DOHH2 (cell line): ENCODE results near the gene GMDS.
A peak's percentile ranks its signal among the peaks of the same experiment; 100 is the strongest.

ENCODE experiments used
- H3F3A ChIP-seq: fragments of 200-600 bp; sonication (generic), shearing (Covaris generic); 2 replicates; pipeline ENCODE4 v1.6.0; 2016; ENCODE audit warnings: antibody characterized with exemption, mild to moderate bottlenecking; ENCODE audit not compliant: control insufficient read depth, insufficient read depth
- H3K27ac ChIP-seq: fragments of 200-600 bp; sonication (generic); 2 replicates; pipeline ENCODE4 v1.5.1; 2014; ENCODE audit warnings: low read depth, mild to moderate bottlenecking, low read length, moderate library complexity
- H3K27me3 ChIP-seq: fragments of 200-600 bp; sonication (generic); 2 replicates; pipeline ENCODE4 v1.6.1; 2014; ENCODE audit warnings: mild to moderate bottlenecking, low read length, mixed read lengths; ENCODE audit not compliant: control insufficient read depth
- H3K36me3 ChIP-seq: fragments of 200-600 bp; sonication (generic); 2 replicates; pipeline ENCODE4 v1.6.1; 2014; ENCODE audit warnings: mild to moderate bottlenecking, low read length, moderate library complexity, mixed read lengths; ENCODE audit not compliant: control insufficient read depth
- H3K4me1 ChIP-seq: fragments of 200-600 bp; sonication (generic); 2 replicates; pipeline ENCODE4 v1.6.1; 2014; ENCODE audit warnings: mild to moderate bottlenecking, low read length, mixed read lengths; ENCODE audit not compliant: control insufficient read depth
- H3K4me2 ChIP-seq: fragments of 200-600 bp; sonication (generic); 2 replicates; pipeline ENCODE4 v1.6.0; 2014; ENCODE audit warnings: mild to moderate bottlenecking, low read length, moderate library complexity
- H3K4me3 ChIP-seq: fragments of 200-600 bp; sonication (generic); 2 replicates; pipeline ENCODE4 v1.5.1; 2014; ENCODE audit warnings: mild to moderate bottlenecking, low read length, mixed read lengths
- H3K79me2 ChIP-seq: fragments of 200-600 bp; sonication (generic); 2 replicates; pipeline ENCODE4 v1.6.1; 2014; ENCODE audit warnings: mild to moderate bottlenecking, low read length, mixed read lengths; ENCODE audit not compliant: control insufficient read depth
- H3K9me2 ChIP-seq: fragments of 200-600 bp; sonication (generic); replicated peaks from 2 replicates; pipeline ENCODE4 v1.6.1; 2014; ENCODE audit warnings: mild to moderate bottlenecking, low read length, mixed read lengths; ENCODE audit not compliant: control insufficient read depth
- H3K9me3 ChIP-seq: fragments of 200-600 bp; sonication (generic); 2 replicates; pipeline ENCODE4 v1.6.1; 2014; ENCODE audit warnings: antibody characterized with exemption, low read length, mixed read lengths; ENCODE audit not compliant: control insufficient read depth, insufficient read depth
- H4K20me1 ChIP-seq: fragments of 200-600 bp; sonication (generic); 2 replicates; pipeline ENCODE4 v1.6.0; 2014; ENCODE audit warnings: low read depth, mild to moderate bottlenecking, antibody characterized with exemption, low read length, moderate library complexity; ENCODE audit not compliant: control insufficient read depth, insufficient read depth
- EZH2phosphoT487 ChIP-seq: fragments of 200-600 bp; sonication (generic); IDR thresholded peaks from 2 replicates; pipeline ENCODE4 v1.6.1; 2017; ENCODE audit warnings: borderline replicate concordance, mild to moderate bottlenecking, antibody characterized with exemption, low read length, moderate library complexity, mixed read lengths
- TF ChIP-seq, protein P1 (sequence below): fragments of 200-600 bp; sonication (generic); IDR thresholded peaks from one replicate; pipeline ENCODE4 v1.5.1; 2014; ENCODE audit warnings: antibody characterized with exemption, mild to moderate bottlenecking, low read depth, low read length; ENCODE audit not compliant: poor library complexity, severe bottlenecking

GMDS gene

GRCh38 chr6:1738558-1739081, 506.8 kb downstream of the GMDS start:
- Histone ChIP-seq H3K27ac (peak overlapping the region; percentile 94), H3K9me2 (no peaks in the 10 kb centered on the region), H3K27me3 (no peaks in the 10 kb centered on the region), H3K4me1 (peaks cover 68% of the 10 kb centered on the region), H3K4me3 (peak overlapping the region; percentile 88), H3K9me3 (no peaks in the 10 kb centered on the region), H3K36me3 (peaks cover 8% of the 10 kb centered on the region), H4K20me1 (0 out of 2 replicates have a peak, but pooled peaks cover 3% of the 10 kb centered on the region), H3K4me2 (peak overlapping the region; percentile 98), H3F3A (peaks cover 19% of the 10 kb centered on the region), H3K79me2 (peaks cover 51% of the 10 kb centered on the region)
- TF ChIP-seq, protein P1, sequence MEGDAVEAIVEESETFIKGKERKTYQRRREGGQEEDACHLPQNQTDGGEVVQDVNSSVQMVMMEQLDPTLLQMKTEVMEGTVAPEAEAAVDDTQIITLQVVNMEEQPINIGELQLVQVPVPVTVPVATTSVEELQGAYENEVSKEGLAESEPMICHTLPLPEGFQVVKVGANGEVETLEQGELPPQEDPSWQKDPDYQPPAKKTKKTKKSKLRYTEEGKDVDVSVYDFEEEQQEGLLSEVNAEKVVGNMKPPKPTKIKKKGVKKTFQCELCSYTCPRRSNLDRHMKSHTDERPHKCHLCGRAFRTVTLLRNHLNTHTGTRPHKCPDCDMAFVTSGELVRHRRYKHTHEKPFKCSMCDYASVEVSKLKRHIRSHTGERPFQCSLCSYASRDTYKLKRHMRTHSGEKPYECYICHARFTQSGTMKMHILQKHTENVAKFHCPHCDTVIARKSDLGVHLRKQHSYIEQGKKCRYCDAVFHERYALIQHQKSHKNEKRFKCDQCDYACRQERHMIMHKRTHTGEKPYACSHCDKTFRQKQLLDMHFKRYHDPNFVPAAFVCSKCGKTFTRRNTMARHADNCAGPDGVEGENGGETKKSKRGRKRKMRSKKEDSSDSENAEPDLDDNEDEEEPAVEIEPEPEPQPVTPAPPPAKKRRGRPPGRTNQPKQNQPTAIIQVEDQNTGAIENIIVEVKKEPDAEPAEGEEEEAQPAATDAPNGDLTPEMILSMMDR: no peak
- no peak for TF ChIP-seq EZH2phosphoT487

DNA sequence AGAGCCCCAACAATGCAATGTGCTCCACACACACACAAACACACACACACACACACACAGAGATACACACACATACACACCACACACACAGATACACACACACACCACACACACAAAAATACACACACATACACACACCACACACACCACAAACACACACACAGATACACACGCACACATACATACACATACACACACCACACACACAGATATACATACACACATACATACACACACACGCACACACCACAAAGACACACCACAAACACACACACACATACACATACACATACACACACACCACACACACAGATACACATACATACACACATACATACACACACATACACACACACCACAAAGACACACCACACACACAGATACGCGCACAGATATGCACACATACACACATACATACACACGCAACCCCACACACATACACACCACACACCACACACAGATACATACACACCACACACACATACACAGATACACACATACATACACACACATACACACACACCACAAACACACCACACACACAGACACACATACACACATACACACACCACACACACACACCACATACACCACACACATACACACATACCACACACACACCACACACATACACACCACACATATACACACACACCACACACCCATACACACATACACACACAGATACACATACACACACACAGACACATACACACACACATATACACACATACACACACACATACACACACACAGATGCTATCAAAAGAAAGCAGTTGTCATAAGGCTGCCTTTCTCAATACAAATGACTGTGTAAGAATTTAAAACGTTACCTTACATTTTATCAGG, 507.7 kb downstream of the GMDS start:
- Histone ChIP-seq H3K36me3 (peaks cover 8% of the 10 kb centered on the region), H3K27ac (peak overlapping the region; percentile 94), H3K4me2 (peak overlapping the region; percentile 98), H4K20me1 (0 out of 2 replicates have a peak, but pooled peaks cover 3% of the 10 kb centered on the region), H3K9me3 (no peaks in the 10 kb centered on the region), H3K27me3 (no peaks in the 10 kb centered on the region), H3K4me1 (peaks cover 68% of the 10 kb centered on the region), H3K4me3 (peak overlapping the region; percentile 88), H3F3A (peaks cover 19% of the 10 kb centered on the region), H3K9me2 (no peaks in the 10 kb centered on the region), H3K79me2 (peaks cover 59% of the 10 kb centered on the region)
- TF ChIP-seq, protein P1: no peak
- TF ChIP-seq EZH2phosphoT487: no peak

DNA sequence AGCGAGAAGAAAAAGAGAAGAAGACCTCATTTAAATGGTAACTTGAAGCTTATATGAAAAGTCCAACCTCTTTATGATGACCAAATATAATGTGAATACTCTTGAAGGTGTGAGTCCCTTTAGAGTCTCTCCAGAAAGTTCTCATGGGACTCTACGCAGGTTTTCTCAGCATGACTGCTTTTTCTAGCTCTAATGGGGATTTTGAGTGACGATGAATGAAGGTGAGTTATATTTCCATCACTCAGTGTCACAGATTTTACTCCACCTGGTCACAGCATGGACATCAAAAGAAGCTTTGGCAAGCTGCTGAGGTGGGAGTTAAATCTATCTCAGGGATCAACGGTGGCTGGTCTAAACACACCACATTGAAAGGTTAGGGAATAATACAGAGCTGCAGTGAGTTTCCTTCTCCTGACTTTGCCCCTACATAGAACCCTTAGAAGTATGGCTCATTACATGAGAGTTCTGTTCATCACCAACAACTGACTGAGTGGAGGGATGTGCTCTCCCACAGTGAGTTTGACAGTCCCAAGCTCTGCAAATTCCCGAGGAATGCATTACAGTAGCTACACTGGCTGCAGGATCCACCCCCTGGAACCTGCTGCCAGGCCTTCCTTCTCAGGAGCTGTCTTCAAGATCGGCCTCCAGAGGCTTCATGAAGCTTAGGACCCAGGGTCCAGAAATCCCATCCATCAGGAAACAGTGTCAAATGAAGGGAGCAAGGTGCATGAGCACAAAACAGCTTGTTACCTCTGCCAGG, 508.9 kb downstream of the GMDS start:
- Histone ChIP-seq H3K27ac (peak overlapping the region; percentile 94), H3K4me3 (peak overlapping the region; percentile 88), H3K36me3 (peaks cover 8% of the 10 kb centered on the region), H3K79me2 (peaks cover 66% of the 10 kb centered on the region), H3F3A (peaks cover 19% of the 10 kb centered on the region), H3K4me2 (peak overlapping the region; percentile 98), H3K9me2 (no peaks in the 10 kb centered on the region), H3K9me3 (no peaks in the 10 kb centered on the region), H3K4me1 (peaks cover 68% of the 10 kb centered on the region), H4K20me1 (0 out of 2 replicates have a peak, but pooled peaks cover 3% of the 10 kb centered on the region), H3K27me3 (no peaks in the 10 kb centered on the region)
- TF ChIP-seq, protein P1: no peak
- no peak for TF ChIP-seq EZH2phosphoT487
